Muscle layer of duodenum (tissue), 2 donors: ENCODE data around the gene FBXO2.
"Not testable (repeated sequence)": the region's sequence is repeated elsewhere in the genome, so short reads cannot be mapped to it uniquely, and the experiment has no call there.

Source experiments
- H3K27ac ChIP-seq: one replicate; pipeline ENCODE4 v1.7.0; 2013; ENCODE audit warnings: mild to moderate bottlenecking, low read length
- H3K27me3 ChIP-seq: one replicate; pipeline ENCODE4 v1.7.0; 2013; ENCODE audit warnings: low read depth, mild to moderate bottlenecking, control low read depth, low read length
- H3K36me3 ChIP-seq, 2 donors: one replicate each; pipeline ENCODE4 v1.7.0; 2013; ENCODE audit warnings: low read length in 2 of 2, control low read depth in 1 of 2, mild to moderate bottlenecking in 1 of 2; ENCODE audit not compliant: insufficient read depth in 2 of 2, control insufficient read depth in 1 of 2
- H3K4me1 ChIP-seq, 2 donors: one replicate each; pipeline ENCODE4 v1.7.0; 2013; ENCODE audit warnings: low read length in 2 of 2, mild to moderate bottlenecking in 2 of 2, control low read depth in 1 of 2, moderate library complexity in 1 of 2; ENCODE audit not compliant: insufficient read depth in 2 of 2, control insufficient read depth in 1 of 2
- H3K4me3 ChIP-seq, 2 donors: one replicate each; pipeline ENCODE4 v1.7.0; 2013; ENCODE audit warnings: low read length in 2 of 2, low read depth in 1 of 2, mild to moderate bottlenecking in 1 of 2
- H3K9me3 ChIP-seq, 2 donors: one replicate each; pipeline ENCODE4 v1.7.0; 2013; ENCODE audit warnings: low read length in 2 of 2, control low read depth in 1 of 2, mild to moderate bottlenecking in 1 of 2; ENCODE audit not compliant: control insufficient read depth in 1 of 2
- donor health status: healthy.

Gene FBXO2

GRCh38 chr1:11620924-11621323, 33.3 kb downstream of the FBXO2 start:
- Histone ChIP-seq H3K36me3 (no peaks in the 10 kb centered on the region), H3K27me3 (peaks cover 3% of the 10 kb centered on the region)

GRCh38 chr1:11620405-11620804, 33.8 kb downstream of the FBXO2 start:
- Histone ChIP-seq H3K4me3 (no peak overlapping the region), H3K9me3 (no peaks in the 10 kb centered on the region), H3K27ac (no peak overlapping the region), H3K4me1 (no peaks in the 10 kb centered on the region), H3K27me3 (peaks cover 3% of the 10 kb centered on the region), H3K36me3 (no peaks in the 10 kb centered on the region)

More at GRCh38 chr1:11620924-11621323, 33.3 kb downstream of the FBXO2 start:
- H3K27ac ChIP-seq: no peak overlapping the region
- H3K4me1 ChIP-seq: no peaks in the 10 kb centered on the region
- H3K9me3 ChIP-seq: no peaks in the 10 kb centered on the region
- H3K4me3 ChIP-seq: no peak overlapping the region

GRCh38 chr1:11617741-11618140, 36.5 kb downstream of the FBXO2 start:
- Histone ChIP-seq H3K27me3 (peaks cover 7% of the 10 kb centered on the region), H3K4me1 (no peaks in the 10 kb centered on the region), H3K27ac (no peak overlapping the region), H3K36me3 (no peaks in the 10 kb centered on the region), H3K9me3 (no peaks in the 10 kb centered on the region), H3K4me3 (no peak overlapping the region)

GRCh38 chr1:11617314-11617713, 36.9 kb downstream of the FBXO2 start:
- H3K27ac ChIP-seq: no peak overlapping the region
- H3K27me3 ChIP-seq: peaks cover 7% of the 10 kb centered on the region
- H3K4me3 ChIP-seq: no peak overlapping the region
- H3K36me3 ChIP-seq: no peaks in the 10 kb centered on the region
- H3K9me3 ChIP-seq: no peaks in the 10 kb centered on the region
- H3K4me1 ChIP-seq: no peaks in the 10 kb centered on the region

GRCh38 chr1:11616766-11617165, 37.5 kb downstream of the FBXO2 start:
- H3K4me3 ChIP-seq: no peak overlapping the region
- H3K9me3 ChIP-seq: no peaks in the 10 kb centered on the region
- H3K27ac ChIP-seq: no peak overlapping the region
- no peaks in the 10 kb centered on the region for H3K36me3 ChIP-seq
- H3K27me3 ChIP-seq: peaks cover 7% of the 10 kb centered on the region
- H3K4me1 ChIP-seq: no peaks in the 10 kb centered on the region

- Histone ChIP-seq H3K27me3 (peaks cover 3% of the 10 kb centered on the region), H3K27ac (no peak overlapping the region), H3K4me3 (no peak overlapping the region), H3K9me3 (no peaks in the 10 kb centered on the region), H3K36me3 (no peaks in the 10 kb centered on the region), H3K4me1 (no peaks in the 10 kb centered on the region)
These were observed 39.1 kb downstream of the FBXO2 start for GRCh38 chr1:11615090-11615489.

GRCh38 chr1:11613347-11613746, 40.9 kb downstream of the FBXO2 start:
- peaks cover 3% of the 10 kb centered on the region for H3K27me3 ChIP-seq
- no peaks in the 10 kb centered on the region for H3K4me1 ChIP-seq
- H3K36me3 ChIP-seq: no peaks in the 10 kb centered on the region
- H3K9me3 ChIP-seq: no peaks in the 10 kb centered on the region
- H3K27ac ChIP-seq: no peak overlapping the region
- H3K4me3 ChIP-seq: no peak overlapping the region

- H3K9me3 ChIP-seq: no peaks in the 10 kb centered on the region
- H3K27me3 ChIP-seq: peaks cover 3% of the 10 kb centered on the region
- H3K4me3 ChIP-seq: no peak overlapping the region
- H3K4me1 ChIP-seq: no peaks in the 10 kb centered on the region
- H3K27ac ChIP-seq: no peak overlapping the region
- no peaks in the 10 kb centered on the region for H3K36me3 ChIP-seq
These were observed 42.4 kb downstream of the FBXO2 start for GRCh38 chr1:11611638-11612327.

- Histone ChIP-seq H3K27me3 (peaks cover 3% of the 10 kb centered on the region), H3K36me3 (no peaks in the 10 kb centered on the region), H3K4me3 (no peak overlapping the region), H3K27ac (no peak overlapping the region), H3K4me1 (no peaks in the 10 kb centered on the region), H3K9me3 (peaks cover 0 to 3% of the 10 kb centered on the region in 2 donors)
These were observed 43.5 kb downstream of the FBXO2 start for GRCh38 chr1:11610629-11611180.

GRCh38 chr1:11609378-11609777, 44.9 kb downstream of the FBXO2 start:
- H3K27me3 ChIP-seq, H3K4me3 ChIP-seq, H3K36me3 ChIP-seq, H3K27ac ChIP-seq, H3K4me1 ChIP-seq, H3K9me3 ChIP-seq: not testable (repeated sequence)

GRCh38 chr1:11608596-11609130, 45.6 kb downstream of the FBXO2 start:
- H3K9me3 ChIP-seq, H3K27me3 ChIP-seq, H3K4me1 ChIP-seq, H3K36me3 ChIP-seq, H3K27ac ChIP-seq, H3K4me3 ChIP-seq: not testable (repeated sequence)

GRCh38 chr1:11606775-11607174, 47.5 kb downstream of the FBXO2 start:
- Histone ChIP-seq H3K4me3 (no peak overlapping the region), H3K4me1 (no peaks in the 10 kb centered on the region), H3K36me3 (no peaks in the 10 kb centered on the region), H3K27me3 (peaks cover 4% of the 10 kb centered on the region), H3K27ac (no peak overlapping the region), H3K9me3 (peaks cover 0 to 3% of the 10 kb centered on the region in 2 donors)
